Measurements from ENCODE around the gene NR2F1.

The NR2F1 gene

GRCh38 chr5:93591323-93591945, 8.4 kb downstream of the NR2F1 start:
- no peak for DNase-seq

GRCh38 chr5:93592883-93593282, 9.9 kb downstream of the NR2F1 start:
- no peak for DNase-seq

- DNase-seq: no peak
These were observed 10.6 kb downstream of the NR2F1 start for GRCh38 chr5:93593476-93594131.

- no peak for DNase-seq
These were observed 11.8 kb downstream of the NR2F1 start for GRCh38 chr5:93594591-93595419.

GRCh38 chr5:93595420-93596147, 12.6 kb downstream of the NR2F1 start:
- DNase-seq: no peak

GRCh38 chr5:93596310-93596675, 13.3 kb downstream of the NR2F1 start:
- no peak for DNase-seq

GRCh38 chr5:93596676-93597490, 13.9 kb downstream of the NR2F1 start:
- no peak for DNase-seq

GRCh38 chr5:93598091-93599000, 15.3 kb downstream of the NR2F1 start:
- no peak for DNase-seq

- DNase-seq: no peak
These were observed 16.0 kb downstream of the NR2F1 start for GRCh38 chr5:93599001-93599379.

- DNase-seq: no peak
These were observed 16.5 kb downstream of the NR2F1 start for GRCh38 chr5:93599399-93600120.

- DNase-seq: no peak
These were observed 17.5 kb downstream of the NR2F1 start for GRCh38 chr5:93600409-93601070.

GRCh38 chr5:93601071-93601801, 18.2 kb downstream of the NR2F1 start:
- no peak for DNase-seq

- no peak for DNase-seq
These were observed 18.8 kb downstream of the NR2F1 start for GRCh38 chr5:93601802-93602155.

GRCh38 chr5:93602241-93603077, 19.4 kb downstream of the NR2F1 start:
- DNase-seq: no peak

- no peak for DNase-seq
These were observed 20.2 kb downstream of the NR2F1 start for GRCh38 chr5:93603078-93603792.

GRCh38 chr5:93603793-93604643, 21.0 kb downstream of the NR2F1 start:
- peak; percentile 60 for DNase-seq
